ENCODE data around the gene ASB13.

Gene ASB13

DNA sequence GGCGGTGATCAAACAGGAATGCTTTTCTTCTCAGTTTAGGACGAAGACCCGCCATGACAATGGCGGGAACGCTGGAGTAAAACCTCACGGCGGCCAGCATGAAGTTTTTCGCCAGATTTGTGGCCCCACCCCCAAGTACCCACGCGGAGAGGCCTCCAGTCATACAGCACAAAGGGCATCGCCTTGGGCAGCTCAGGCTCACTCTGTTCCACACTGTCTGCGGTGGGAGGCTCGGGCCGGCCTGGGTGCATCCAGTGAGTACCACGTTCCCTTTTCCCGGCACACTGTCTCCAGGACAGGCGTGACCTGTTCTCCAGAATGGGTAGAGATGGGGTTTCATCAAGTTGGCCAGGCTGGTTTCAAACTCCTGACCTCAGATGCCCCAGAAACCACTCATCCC lies 27.3 kb downstream of the ASB13 start:
- TF ChIP-seq, protein P1, sequence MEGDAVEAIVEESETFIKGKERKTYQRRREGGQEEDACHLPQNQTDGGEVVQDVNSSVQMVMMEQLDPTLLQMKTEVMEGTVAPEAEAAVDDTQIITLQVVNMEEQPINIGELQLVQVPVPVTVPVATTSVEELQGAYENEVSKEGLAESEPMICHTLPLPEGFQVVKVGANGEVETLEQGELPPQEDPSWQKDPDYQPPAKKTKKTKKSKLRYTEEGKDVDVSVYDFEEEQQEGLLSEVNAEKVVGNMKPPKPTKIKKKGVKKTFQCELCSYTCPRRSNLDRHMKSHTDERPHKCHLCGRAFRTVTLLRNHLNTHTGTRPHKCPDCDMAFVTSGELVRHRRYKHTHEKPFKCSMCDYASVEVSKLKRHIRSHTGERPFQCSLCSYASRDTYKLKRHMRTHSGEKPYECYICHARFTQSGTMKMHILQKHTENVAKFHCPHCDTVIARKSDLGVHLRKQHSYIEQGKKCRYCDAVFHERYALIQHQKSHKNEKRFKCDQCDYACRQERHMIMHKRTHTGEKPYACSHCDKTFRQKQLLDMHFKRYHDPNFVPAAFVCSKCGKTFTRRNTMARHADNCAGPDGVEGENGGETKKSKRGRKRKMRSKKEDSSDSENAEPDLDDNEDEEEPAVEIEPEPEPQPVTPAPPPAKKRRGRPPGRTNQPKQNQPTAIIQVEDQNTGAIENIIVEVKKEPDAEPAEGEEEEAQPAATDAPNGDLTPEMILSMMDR (IDR thresholded peaks at IDR 0.05; ENCODE audit: low read depth, low read length), result no peak
- H3K4me3 ChIP-seq (ENCODE audit: low read depth, low read length), result no peak overlapping the region

DNA sequence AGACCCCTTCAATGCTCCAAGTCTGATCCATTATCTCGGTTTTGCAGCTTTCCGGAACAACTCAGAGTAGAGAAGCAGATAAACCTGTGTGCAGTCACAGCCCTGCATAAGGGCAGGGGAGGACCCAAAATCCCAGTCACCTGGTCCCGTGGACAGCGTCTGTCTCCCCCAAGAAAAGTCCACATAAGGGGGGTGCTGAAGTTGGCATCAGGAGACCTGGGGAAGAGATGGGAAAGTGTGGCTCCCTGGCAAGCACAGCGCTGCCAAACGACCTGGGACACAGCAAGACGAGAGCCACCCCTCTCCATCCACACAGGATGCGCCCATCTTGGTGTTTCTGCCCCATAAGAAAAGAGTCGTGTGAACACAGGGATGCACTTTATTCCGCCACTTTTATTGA lies 27.9 kb downstream of the ASB13 start:
- no peak overlapping the region for H3K4me3 ChIP-seq (ENCODE audit: low read depth, low read length)
- TF ChIP-seq, protein P1 (IDR thresholded peaks at IDR 0.05; ENCODE audit: low read depth, low read length), result no peak

DNA sequence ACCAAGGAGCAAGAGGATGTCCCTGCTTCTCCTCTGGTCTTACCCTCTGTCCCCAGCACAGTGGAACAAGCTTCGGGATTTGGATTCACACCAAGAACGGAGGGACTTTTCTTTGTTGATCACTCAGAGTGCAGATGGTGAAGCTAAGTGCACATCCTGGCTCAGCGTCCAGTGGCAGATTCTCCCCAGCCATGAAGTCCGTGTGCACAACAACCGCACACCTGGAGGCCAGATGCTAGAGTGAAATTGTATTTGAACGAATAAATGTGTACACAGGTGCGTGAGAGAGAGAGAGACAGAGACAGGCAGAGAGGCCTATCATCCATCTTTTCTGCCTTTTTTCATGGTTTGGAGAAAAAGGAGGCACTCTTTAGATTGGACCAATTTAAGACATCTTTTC lies 31.5 kb downstream of the ASB13 start:
- no peak overlapping the region for H3K4me3 ChIP-seq (ENCODE audit: low read depth, low read length)
- TF ChIP-seq, protein P1 (IDR thresholded peaks at IDR 0.05; ENCODE audit: low read depth, low read length), result no peak

DNA sequence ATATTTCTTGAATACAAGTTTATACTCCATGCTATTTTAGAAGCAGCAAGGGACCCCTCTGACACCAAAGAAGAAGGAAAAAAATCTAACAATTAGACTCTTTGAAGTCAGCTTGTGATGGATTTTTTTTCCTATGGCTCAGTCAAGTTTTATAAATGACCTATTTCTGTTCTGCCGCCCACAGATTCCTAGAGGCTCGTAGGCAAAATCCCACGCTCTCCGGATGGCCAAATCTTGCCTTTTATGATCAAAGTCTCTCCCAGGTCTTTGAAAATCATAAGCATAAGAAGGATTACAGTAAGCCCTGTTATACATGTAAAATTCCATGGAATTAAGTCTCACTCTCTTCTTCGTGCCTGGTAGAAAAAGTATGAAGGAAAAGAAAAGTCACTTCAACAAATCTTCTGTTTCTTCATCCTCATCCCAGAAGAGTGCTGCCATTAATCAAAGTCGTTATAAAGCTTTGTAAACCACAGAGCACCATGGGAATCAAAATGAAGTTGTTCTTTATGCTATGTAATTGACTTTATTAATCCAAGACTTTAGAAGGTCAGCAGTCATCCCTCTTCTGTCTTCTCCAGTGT lies 33.1 kb downstream of the ASB13 start:
- H3K4me3 ChIP-seq (ENCODE audit: low read depth, low read length), result no peak overlapping the region
- TF ChIP-seq, protein P1 (IDR thresholded peaks at IDR 0.05; ENCODE audit: low read depth, low read length), result no peak

DNA sequence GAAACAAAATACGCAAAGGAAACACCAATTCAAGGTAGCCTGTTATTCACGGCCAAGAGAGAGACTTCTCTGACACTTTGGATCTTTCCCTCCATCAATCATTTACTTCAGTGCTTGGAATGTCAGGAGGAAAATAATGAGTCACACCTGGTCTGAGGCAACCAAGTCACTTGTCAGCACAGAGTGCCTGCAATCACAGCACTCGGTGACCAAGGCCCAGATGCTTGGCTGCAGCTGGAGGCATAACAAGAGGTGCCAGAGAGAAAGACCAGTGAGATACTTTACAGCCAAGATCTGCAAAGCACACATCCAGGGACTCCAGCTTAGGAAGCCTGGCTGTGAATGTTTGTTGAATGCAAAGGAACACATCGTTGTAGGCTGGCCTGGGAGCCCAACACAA lies 33.9 kb downstream of the ASB13 start:
- TF ChIP-seq, protein P1 (IDR thresholded peaks at IDR 0.05; ENCODE audit: low read depth, low read length), result no peak

DNA sequence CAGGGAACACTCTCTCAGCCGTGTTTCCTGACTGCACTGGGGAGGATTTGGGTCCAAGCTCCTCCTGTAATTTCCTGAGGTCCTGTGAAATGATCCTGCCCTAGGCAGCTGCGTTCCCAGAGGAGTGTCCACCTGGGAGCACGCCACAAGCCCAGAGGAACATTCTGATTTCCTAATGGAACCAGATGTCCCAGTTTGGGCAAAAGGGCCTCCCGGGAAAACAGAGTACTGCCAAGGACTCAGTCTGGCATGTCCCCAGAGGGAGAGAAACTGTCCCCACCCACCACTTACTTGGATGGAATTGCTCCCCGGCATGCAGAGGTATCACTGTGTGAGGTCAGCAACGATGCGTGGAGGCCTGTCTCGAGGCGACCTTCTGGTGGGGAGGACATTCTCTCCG lies 34.5 kb downstream of the ASB13 start:
- no peak overlapping the region for H3K4me3 ChIP-seq (ENCODE audit: low read depth, low read length)
- TF ChIP-seq, protein P1 (IDR thresholded peaks at IDR 0.05; ENCODE audit: low read depth, low read length), result no peak

More for the DNA sequence above, 33.9 kb downstream of the ASB13 start:
- H3K4me3 ChIP-seq (ENCODE audit: low read depth, low read length), result no peak overlapping the region

DNA sequence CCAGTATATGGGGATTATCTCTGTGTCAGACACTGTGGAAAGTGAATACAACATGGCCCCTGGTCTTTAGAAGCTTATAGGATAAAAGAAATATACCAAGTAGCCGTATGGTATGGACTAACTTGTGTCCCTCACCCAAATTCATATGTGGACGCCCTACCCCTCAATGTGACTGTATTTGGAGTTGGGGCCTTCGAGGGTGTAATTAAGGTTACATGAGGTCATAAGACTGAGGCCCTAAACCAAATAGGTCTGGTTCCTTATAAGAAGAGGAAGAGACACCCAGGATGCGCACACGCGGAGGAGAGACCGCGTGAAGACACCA lies 36.3 kb downstream of the ASB13 start:
- no peak overlapping the region for H3K4me3 ChIP-seq (ENCODE audit: low read depth, low read length)
- TF ChIP-seq, protein P1 (IDR thresholded peaks at IDR 0.05; ENCODE audit: low read depth, low read length), result no peak

Measured in WI38 (cell line).